Measurements from ENCODE around the gene GARRE1. TPM values are rescaled to one million over a fixed set of nuclear protein-coding genes. Genes with fewer than 3 reads are reported as not detected.

The GARRE1 gene
- total and polyA plus RNA-seq, 2 experiments from 2014 or later = 16.0 to 20.0 TPM

GRCh38 chr19:34275705-34276104, 21.4 kb downstream of the GARRE1 start:
- H2AFZ ChIP-seq = no peak overlapping the region
- Mint-ChIP-seq H3K4me3 (no peak overlapping the region), H3K36me3 (ENCODE audit: low read depth) (no peaks in the 10 kb centered on the region), H3K4me1 (peaks cover under 1% of the 10 kb centered on the region), H3K9me3 (no peaks in the 10 kb centered on the region), H3K27ac (no peak overlapping the region), H3K27me3 (ENCODE audit: insufficient read depth, low read depth, poor library complexity) (no peaks in the 10 kb centered on the region)
- H3K4me2 ChIP-seq = no peak overlapping the region
- no peak overlapping the region for H3K4me3 ChIP-seq
- ATAC-seq (no peak), DNase-seq (ENCODE audit: low spot score) (no peak)
- peaks cover 26% of the 10 kb centered on the region; the same call in 1 of the 2 replicates for H3K79me2 ChIP-seq (replicated peaks; ENCODE audit: insufficient read depth)
- no peaks in the 10 kb centered on the region for H3F3A ChIP-seq (replicated peaks; ENCODE audit: low read depth)
- no peaks in the 10 kb centered on the region for H3K9me2 ChIP-seq (ENCODE audit: insufficient read depth)
- 0 out of 2 replicates have a peak, but pooled peaks cover 5% of the 10 kb centered on the region for H4K20me1 ChIP-seq (replicated peaks; ENCODE audit: insufficient read depth)
- TF ChIP-seq CTCF (conservative IDR thresholded peaks at IDR 0.05; ENCODE audit: low read depth in 2 of 2) (no peak), ZNF462 (CRISPR knock-in tag; IDR thresholded peaks at IDR 0.05) (no peak), JUNB (IDR thresholded peaks at IDR 0.05; ENCODE audit: unreplicated experiment) (no peak), NANOG (IDR thresholded peaks at IDR 0.05; ENCODE audit: borderline replicate concordance) (no peak), EZH2phosphoT487 (IDR thresholded peaks at IDR 0.05; ENCODE audit: unreplicated experiment) (no peak)
- no peaks in the 10 kb centered on the region for H3K36me3 ChIP-seq (ENCODE audit: insufficient read depth)
- no peak overlapping the region for H3K27ac ChIP-seq (ENCODE audit: low read depth)
- H3K27me3 ChIP-seq (ENCODE audit: insufficient read depth) = no peaks in the 10 kb centered on the region
- H3K4me1 ChIP-seq (ENCODE audit: insufficient read depth) = no peaks in the 10 kb centered on the region

Measured in GM23338 (cell line).